OCI-LY7 (cell line): ENCODE measurements around the gene TGM6.

ENCODE experiments used
- EZH2phosphoT487 ChIP-seq: fragments of 200-600 bp; sonication (generic); IDR thresholded peaks from 2 replicates; pipeline ENCODE4 v1.6.1; 2018; ENCODE audit warnings: low read depth, borderline replicate concordance, mild to moderate bottlenecking, mixed run types, antibody characterized with exemption, low read length, moderate library complexity, mixed read lengths
- TF ChIP-seq, protein P1 (sequence below): fragments of 200-600 bp; sonication (generic); conservative IDR thresholded peaks from 2 replicates; pipeline ENCODE4 v1.5.1; 2014; ENCODE audit warnings: mild to moderate bottlenecking, antibody characterized with exemption, low read length, moderate library complexity, mixed read lengths

DNA sequence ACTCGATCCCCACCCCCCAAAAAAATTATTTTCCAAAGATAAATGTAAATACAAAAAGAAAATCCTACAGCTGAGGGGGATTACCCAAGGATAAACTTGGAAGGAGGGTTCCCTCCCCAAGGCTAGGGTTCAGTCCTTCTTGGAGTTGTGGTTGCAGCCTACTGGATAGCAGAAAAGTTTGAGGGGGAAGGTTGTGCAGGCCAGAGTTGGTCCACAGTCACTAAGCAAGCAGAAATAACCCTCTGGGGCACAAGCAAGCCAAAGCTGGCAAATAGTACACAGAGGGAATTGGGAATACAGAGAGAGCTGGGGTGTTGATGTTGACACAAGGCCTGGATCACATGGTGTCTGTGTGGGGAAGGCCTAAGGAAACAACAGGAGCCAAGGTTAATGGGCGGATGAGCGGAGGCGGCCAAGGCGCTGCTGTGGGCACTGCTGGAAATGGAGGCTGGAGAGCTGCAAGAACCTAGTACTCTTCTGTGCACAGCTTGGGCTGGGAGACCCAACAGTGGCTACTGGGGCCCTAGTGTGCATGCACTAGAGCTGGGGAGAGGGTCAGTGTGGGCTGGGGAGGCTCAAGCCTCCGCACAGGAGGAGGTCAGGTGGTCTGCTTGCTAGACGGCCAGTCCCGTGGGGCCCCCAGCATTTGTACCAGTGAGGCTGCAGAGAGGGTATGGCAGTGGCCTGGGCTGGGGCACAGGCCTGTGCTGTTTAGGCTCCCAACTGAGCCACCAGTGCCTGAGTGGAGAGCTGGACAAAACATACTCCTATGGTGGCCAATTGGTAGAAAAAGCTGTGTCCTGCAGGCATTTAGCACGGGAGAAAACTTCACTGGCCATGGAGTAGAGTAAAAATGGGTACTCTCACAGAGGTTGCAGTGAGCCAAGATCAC lies 95.4 kb downstream of the TGM6 start:
- TF ChIP-seq, protein P1, sequence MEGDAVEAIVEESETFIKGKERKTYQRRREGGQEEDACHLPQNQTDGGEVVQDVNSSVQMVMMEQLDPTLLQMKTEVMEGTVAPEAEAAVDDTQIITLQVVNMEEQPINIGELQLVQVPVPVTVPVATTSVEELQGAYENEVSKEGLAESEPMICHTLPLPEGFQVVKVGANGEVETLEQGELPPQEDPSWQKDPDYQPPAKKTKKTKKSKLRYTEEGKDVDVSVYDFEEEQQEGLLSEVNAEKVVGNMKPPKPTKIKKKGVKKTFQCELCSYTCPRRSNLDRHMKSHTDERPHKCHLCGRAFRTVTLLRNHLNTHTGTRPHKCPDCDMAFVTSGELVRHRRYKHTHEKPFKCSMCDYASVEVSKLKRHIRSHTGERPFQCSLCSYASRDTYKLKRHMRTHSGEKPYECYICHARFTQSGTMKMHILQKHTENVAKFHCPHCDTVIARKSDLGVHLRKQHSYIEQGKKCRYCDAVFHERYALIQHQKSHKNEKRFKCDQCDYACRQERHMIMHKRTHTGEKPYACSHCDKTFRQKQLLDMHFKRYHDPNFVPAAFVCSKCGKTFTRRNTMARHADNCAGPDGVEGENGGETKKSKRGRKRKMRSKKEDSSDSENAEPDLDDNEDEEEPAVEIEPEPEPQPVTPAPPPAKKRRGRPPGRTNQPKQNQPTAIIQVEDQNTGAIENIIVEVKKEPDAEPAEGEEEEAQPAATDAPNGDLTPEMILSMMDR: no peak
- no peak for TF ChIP-seq EZH2phosphoT487
